Pancreas (tissue), 10 donors: ENCODE data around the gene BORCS6. TPM values are rescaled to one million over a fixed set of nuclear protein-coding genes. Genes with fewer than 3 reads are reported as not detected.

Source experiments
- ATAC-seq, 4 donors: fragments of 200-7000 bp; cut with Tn5 transposase; one replicate each; pipeline versions ENCODE4 v1.8.0 to v1.9.1; 2020; ENCODE audit warnings: mild to moderate bottlenecking in 4 of 4, moderate library complexity in 4 of 4
- DNase-seq, 6 donors: peaks; one replicate each; pipeline ENCODE4 v3.0.0-alpha.2; 2020
- FAIRE-seq: peaks from 2 replicates; lab custom pipeline; 2012; peaks lifted over from hg19 to GRCh38; lab: Jason Lieb, UNC
- H3K27ac ChIP-seq, 4 donors: fragments of 200-600 bp; sonication (generic); 1 replicate in 3 of 4; 2 replicates in 1 of 4; pipeline versions ENCODE4 v1.5.0 to v1.8.0; 2020
- H3K27me3 ChIP-seq, 4 donors: fragments of 200-600 bp; one replicate each; pipeline ENCODE4 v1.8.0; 2021
- H3K36me3 ChIP-seq, 3 donors: fragments of 200-600 bp; sonication (generic) in 1 of 3; one replicate each; pipeline versions ENCODE4 v1.5.0 to v1.8.0; 2020 to 2021
- H3K4me1 ChIP-seq, 3 donors: fragments of 200-600 bp; one replicate each; pipeline ENCODE4 v1.8.0; 2021
- H3K4me3 ChIP-seq, 4 donors: fragments of 200-600 bp; sonication (generic) in 2 of 4; one replicate each; pipeline versions ENCODE4 v1.5.0 to v1.8.0; 2020 to 2021
- H3K9me3 ChIP-seq, 4 donors: fragments of 200-600 bp; one replicate each; pipeline ENCODE4 v1.8.0; 2021
- CTCF ChIP-seq, 4 donors: fragments of 200-600 bp; sonication (generic) in 3 of 4; IDR thresholded peaks; one replicate each; pipeline versions ENCODE4 v1.5.0 to v1.8.0; 2021; ENCODE audit warnings: antibody characterized with exemption in 4 of 4
- WGBS, 2 donors: extraction: QIAGEN DNeasy Blood & Tissue Kit; methylation state at CpG; one replicate each; pipeline ENCODE4 v1.1.7; 2013; 5-methylcytosine and 5-hydroxymethylcytosine counted together
- intact Hi-C, 3 donors: fragments of 100-400 bp; cut with DNase I; formaldehyde crosslinking; loops; one replicate each; pipeline versions ENCODE4 v1.11.1 to v1.14.2; 2022
- polyA plus RNA-seq, 2 donors: library from polyadenylated mRNA; stranded (reverse); fragments of 200-250 nt; gene quantifications; one replicate each; pipeline ENCODE4 v1.2.3, GENCODE V29; 2013
- total RNA-seq, 6 donors: library from RNA; stranded (reverse); fragmentation: NEBNext Ultra II Directional in 4 of 6; extraction: Animal tissue kit (Norgen Biotek cat#: 25700) in 4 of 6; gene quantifications; one replicate each; pipeline versions ENCODE4 v1.2.1 to v1.2.4, GENCODE V29; 2021 to 2023
- donor health status: healthy with polysubstance abuse.
- donor health status: DM: no; HTN: no; CAD: no; lungs with moderate emphysema.
- donor health status: DM: no; HTN: no; CAD: no.
- donor health status: control.
- donor health status: control.
- donor health status: Bipolar disorder and iron deficiency.
- donor health status: DM: yes; HTN: yes; CAD: no.
- donor health status: DM: no; HTN: no; CAD: no.
- donor health status: DM: no; HTN: no; CAD: no.
- donor health status: DM: yes; HTN: yes; CAD: no.

Gene BORCS6
- total and polyA plus RNA-seq, 8 donors: 4.5 to 10.4 (median 6.6) TPM

GRCh38 chr17:8147141-8147804, 42.7 kb downstream of the BORCS6 start:
- intact Hi-C loops: no loop called here
- FAIRE-seq (no peak), ATAC-seq (no peak), DNase-seq (peak in 2 of 6 donors; percentile 48 to 83)
- WGBS, 2 donors: 86 to 89% methylated on average over 22 to 26 of the region's 26 CpGs
- Histone ChIP-seq H3K4me1 (peaks cover 0 to 11% (median 0%) of the 10 kb centered on the region in 3 donors), H3K27ac (no peak overlapping the region), H3K9me3 (no peaks in the 10 kb centered on the region), H3K36me3 (peaks cover 8 to 83% (median 75%) of the 10 kb centered on the region in 3 donors), H3K27me3 (no peaks in the 10 kb centered on the region), H3K4me3 (no peak overlapping the region)
- TF ChIP-seq CTCF (IDR thresholded peaks at IDR 0.05): no peak

- intact Hi-C loops: no loop called here
- DNase-seq (peak in 2 of 6 donors; percentile 31 to 54), FAIRE-seq (no peak), ATAC-seq (no peak)
- H3K36me3 ChIP-seq: peaks cover 10 to 91% (median 82%) of the 10 kb centered on the region in 3 donors
- no peaks in the 10 kb centered on the region for H3K9me3 ChIP-seq
- TF ChIP-seq CTCF (IDR thresholded peaks at IDR 0.05): no peak
- no peak overlapping the region for H3K27ac ChIP-seq
- WGBS, 2 donors: 87 to 92% methylated on average over 14 of the region's 14 CpGs
- peaks cover 0 to 11% (median 0%) of the 10 kb centered on the region in 3 donors for H3K4me1 ChIP-seq
- no peak overlapping the region for H3K4me3 ChIP-seq
- H3K27me3 ChIP-seq: no peaks in the 10 kb centered on the region
Measured at GRCh38 chr17:8146381-8147140, 43.4 kb downstream of the BORCS6 start.

GRCh38 chr17:8145811-8146210, 44.2 kb downstream of the BORCS6 start:
- ATAC-seq (no peak), FAIRE-seq (no peak), DNase-seq (peak in 3 of 6 donors; percentile 24 to 63 (median 39))
- no peak for TF ChIP-seq CTCF (IDR thresholded peaks at IDR 0.05)
- H3K4me1 ChIP-seq: peaks cover 0 to 6% (median 0%) of the 10 kb centered on the region in 3 donors
- H3K4me3 ChIP-seq: no peak overlapping the region
- H3K27me3 ChIP-seq: no peaks in the 10 kb centered on the region
- intact Hi-C loops: no loop called here
- no peak overlapping the region for H3K27ac ChIP-seq
- no peaks in the 10 kb centered on the region for H3K9me3 ChIP-seq
- H3K36me3 ChIP-seq: peaks cover 10 to 98% (median 90%) of the 10 kb centered on the region in 3 donors
- 95% methylated on average over 12 of the region's 12 CpGs for WGBS, 2 donors

- H3K4me3 ChIP-seq: no peak overlapping the region
- no peaks in the 10 kb centered on the region for H3K27me3 ChIP-seq
- DNase-seq: peak in 3 of 6 donors; percentile 21 to 73 (median 37)
- intact Hi-C loops: no loop called here
- H3K27ac ChIP-seq: no peak overlapping the region
- H3K9me3 ChIP-seq: no peaks in the 10 kb centered on the region
- no peaks in the 10 kb centered on the region for H3K4me1 ChIP-seq
- H3K36me3 ChIP-seq: peaks cover 10 to 99% (median 97%) of the 10 kb centered on the region in 3 donors
- no peak for TF ChIP-seq CTCF (IDR thresholded peaks at IDR 0.05)
- no peak for ATAC-seq
- no peak for FAIRE-seq
- 92 to 93% methylated on average over 15 of the region's 15 CpGs for WGBS, 2 donors
Measured at GRCh38 chr17:8144401-8145231, 45.4 kb downstream of the BORCS6 start.
